SK-N-DZ (cell line): ENCODE data around the gene QRICH2.
"Not testable (repeated sequence)": the region's sequence is repeated elsewhere in the genome, so short reads cannot be mapped to it uniquely, and the experiment has no call there.

Experiments used
- DNase-seq: peaks from one replicate; pipeline ENCODE4 v3.0.0-alpha.2; 2015; ENCODE audit warnings: low spot score

Gene QRICH2

DNA sequence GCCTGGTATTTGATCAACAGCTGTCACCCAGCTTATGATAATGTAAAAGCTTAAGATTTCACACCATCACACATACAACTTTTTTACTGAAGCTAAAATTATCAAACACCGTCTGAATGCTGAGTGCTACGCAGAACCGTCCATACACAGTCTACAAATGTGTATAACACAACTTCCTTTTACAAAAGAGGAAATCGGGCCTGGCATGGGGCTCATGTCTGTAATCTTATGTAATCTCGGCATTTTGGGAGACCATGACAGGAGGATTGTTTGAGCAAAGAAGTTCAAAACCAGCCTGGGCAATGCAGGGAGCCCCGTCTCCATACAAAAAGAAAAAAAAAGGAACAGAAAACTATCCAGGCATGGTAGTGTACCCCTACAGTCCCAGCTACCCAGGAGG, 19.6 kb upstream of the QRICH2 start:
- DNase-seq: no peak

DNA sequence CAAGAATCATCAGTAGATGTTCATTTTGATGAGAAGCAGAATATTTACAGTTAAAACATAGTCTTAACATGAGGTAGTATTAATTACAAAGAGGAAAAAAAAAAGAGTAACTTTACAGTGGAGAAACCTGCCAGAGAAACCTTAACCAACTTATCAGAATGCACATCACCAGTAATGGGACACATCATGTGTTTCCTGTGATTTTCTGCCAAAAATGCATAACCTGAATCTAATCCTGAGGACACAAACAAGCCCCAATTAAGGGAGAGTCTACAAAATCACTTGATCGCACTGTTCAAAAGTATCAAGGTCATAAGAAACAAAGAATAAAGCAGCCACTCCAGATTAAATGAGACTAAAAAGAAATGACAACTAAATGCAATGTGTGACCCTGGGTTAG, 18.2 kb upstream of the QRICH2 start:
- DNase-seq: no peak

DNA sequence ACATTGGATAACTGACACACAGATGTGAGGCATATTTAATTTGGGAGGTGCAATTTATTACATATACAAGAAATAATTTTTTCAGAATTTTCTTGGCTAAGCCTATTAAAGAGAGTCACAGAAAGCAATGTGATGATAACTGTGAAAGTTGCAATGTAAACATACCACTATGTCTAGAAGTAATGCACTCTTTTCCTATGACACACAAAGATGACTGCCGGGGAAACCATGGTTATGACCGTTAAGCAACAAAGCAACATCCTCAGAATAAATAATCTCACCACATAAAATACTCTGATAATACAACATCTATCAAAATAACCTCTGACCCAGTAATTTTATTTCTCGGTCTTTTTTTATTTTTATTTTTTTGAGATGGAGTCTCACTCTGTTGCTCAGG, 10.5 kb upstream of the QRICH2 start:
- DNase-seq: no peak

DNA sequence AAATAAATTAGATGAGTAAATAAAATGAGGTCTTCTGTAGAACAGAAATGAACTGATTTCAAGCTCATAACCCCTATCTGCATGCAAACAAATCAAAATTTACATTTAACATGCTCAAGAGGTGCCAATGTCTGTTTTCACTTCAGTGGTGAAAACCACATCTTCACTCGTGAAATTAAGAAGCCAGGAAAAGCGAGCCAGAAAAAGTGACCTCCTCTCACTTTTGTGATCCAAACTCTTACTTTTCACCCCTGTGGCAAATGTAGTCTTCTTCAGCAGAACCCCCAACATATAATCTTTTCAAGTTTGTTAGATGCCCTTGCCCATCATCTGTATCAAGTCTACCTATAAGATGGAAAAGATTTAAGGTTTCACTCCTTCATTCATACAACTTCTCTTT, 9.5 kb upstream of the QRICH2 start:
- DNase-seq: no peak

DNA sequence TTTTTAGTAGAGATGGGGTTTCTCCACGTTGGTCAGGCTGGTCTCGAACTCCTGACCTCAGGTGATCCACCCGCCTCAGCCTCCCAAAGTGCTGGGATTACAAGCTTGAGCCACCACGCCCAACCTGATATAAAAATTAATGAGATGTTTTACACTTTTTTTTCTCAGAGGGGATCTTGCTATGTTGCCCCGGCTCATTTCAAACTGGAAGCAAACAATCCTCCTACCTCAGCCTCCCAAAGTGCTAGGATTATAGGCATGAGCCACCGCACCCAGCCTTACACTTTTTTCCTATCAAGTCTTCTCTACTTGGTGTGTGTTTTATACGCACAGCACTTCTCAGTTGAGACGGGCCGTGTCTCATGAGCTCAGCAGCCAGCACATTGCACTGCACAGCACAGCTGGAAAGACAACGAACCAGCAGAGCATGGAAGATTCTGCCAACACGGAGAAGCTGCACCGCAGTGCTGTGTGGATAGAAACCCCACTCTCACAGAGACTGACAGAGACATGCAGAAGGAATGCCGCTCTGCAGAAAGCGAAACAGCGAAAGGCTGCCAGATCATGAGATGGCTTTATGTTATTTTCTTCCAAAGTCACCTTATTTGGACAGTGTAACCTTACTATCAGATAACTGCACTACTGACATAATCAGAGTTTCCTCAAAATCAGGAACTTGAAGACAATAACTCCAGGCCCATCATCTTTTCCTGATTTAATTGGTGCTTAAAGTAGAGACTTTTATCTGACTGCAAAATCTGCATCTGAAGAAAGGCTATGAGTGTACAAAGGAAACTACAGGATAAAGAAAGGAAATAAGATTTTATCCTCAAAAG, 6.5 kb upstream of the QRICH2 start:
- DNase-seq: no peak

DNA sequence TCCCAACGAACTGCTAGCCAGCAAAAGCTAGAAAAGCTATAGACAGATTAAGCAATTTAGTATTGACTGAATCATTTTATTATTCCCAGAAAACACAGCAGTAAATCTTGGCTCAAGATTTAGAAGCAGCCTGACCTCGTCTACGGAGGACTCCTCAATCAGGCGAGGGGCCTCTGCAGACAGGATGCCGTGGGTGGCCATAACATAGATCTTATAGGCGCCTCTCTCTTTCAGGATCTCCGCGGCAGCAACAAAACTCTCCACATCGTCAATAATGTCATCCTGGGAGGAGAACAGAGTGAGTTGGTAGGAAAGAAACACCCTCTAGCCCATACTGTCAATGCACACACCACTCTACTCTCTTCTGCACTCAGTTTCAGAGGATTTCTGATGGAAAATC, 4.7 kb upstream of the QRICH2 start:
- no peak for DNase-seq

DNA sequence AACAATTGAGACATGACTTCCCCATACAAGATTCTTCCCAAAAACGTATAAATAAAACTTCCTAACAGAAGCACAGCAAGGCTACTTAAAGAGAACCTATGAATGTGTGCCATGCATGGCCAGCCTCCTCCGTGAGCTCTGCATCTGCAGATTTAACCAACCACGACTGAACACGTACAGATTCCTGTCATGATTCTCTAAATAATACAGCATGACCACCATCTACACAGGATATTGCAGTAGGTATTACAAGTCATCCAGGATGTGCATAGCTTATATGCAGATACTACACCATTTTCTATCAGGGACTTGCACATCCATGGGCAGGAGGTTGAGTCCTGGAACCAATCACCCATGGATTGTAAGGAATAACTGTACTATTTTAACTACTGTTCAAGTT, 1.4 kb upstream of the QRICH2 start:
- DNase-seq: no peak

DNA sequence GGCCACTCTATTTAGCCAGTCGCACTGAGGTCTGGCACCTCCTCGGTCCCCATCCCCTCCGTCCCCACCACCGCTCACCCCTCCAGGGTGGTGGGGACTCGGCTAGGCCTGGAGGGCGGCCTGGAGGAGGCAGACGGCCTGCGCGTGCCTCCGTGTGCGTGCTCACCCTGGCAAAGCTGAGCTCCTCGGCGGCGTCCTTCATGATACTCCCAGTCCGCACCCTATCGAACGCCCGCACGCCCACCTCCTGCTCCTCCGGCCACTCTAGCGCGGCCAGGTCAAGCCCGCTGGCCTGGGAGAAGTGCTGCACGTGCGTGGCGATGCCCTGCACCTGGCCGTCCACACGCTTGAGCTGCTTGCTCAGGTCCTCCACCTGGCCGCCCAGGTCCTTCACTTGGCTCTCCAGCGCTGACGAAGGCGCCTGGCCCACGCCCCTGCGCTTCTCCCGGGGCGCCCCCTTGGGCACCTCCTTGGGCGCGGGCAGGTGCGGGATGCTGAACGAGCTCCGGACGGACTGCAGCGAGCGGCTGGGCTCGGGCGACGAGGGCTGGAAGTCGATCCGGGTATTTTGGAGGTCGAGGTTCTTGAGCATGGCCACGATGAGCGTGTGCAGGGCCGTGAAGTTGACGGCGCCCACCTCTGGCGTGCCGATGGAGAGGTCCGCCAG, 644 bp downstream of the QRICH2 start:
- DNase-seq: no peak

DNA sequence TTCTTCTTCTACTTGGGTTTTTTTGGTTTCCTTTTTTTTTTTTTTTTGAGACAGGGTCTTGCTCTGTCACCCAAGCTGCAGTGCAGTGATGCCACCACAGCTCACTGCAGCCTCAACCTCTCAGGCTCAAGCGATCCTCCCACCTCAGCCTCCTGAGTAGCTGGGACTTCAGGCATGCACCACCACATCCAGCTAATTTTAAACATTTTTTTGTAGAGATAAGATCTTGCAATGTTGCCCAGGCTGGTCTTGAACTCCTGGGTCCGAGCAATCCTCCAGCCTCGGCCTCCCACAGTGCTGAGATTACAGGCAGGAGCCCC, 3.0 kb downstream of the QRICH2 start:
- DNase-seq: not testable (repeated sequence)

DNA sequence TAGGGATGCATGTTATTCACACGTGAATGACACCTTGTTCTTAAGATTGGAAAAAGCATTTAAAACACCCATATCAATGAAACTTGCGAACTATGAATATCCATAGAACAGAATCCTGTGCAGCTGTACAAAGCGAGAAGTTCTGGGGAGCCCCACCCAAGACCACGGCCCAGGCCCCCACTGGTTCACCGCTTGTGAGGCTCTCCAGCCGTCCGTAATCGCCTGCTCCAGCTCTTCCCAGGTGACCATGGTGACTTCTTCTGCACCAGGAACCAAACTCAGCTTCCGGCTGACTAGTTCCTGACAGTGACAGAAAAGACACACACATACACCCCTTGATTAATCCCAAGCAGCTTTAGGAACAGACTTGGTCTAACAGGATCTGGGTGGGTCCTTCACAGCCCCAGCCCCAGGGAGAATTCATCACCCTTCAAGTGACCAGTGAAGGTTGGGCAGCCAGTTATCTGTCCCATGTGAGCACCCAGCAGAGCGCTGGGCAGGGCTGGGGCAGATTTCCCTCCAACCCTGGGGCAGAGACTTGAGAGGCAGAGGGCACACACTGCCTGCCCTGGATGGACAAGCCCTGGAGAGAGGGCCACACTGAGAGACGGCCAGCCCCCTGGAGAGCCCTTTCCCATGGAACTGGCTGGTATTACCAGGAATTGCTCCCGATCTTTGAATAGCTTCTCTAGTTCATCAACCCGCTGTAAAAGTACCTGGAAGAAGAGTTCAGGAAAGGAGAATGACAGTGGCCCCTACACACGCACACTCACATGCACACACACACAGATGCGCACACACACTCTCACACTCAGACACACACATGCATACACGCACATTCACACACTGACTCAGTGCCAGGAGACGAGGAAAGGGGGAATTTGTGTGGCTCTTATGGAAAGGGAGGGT, 3.6 kb downstream of the QRICH2 start:
- no peak for DNase-seq

DNA sequence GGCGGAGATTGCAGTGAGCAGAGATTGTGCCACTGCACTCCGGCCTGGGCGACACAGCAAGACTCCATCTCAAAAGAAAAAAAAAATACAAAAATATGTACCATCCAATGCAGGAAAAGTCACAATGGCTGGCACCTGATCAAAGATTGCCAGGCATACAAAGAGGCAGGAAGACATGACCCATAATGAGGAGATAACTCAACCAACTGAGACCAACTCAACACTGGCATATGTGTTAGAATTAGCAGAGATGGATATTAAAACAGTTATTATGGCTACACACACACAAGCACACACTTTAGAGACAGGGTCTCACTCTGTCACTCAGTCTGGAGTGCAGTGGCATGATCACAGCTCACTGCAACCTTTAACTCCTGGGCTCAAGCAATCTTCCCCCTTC, 10.6 kb downstream of the QRICH2 start:
- DNase-seq: no peak

DNA sequence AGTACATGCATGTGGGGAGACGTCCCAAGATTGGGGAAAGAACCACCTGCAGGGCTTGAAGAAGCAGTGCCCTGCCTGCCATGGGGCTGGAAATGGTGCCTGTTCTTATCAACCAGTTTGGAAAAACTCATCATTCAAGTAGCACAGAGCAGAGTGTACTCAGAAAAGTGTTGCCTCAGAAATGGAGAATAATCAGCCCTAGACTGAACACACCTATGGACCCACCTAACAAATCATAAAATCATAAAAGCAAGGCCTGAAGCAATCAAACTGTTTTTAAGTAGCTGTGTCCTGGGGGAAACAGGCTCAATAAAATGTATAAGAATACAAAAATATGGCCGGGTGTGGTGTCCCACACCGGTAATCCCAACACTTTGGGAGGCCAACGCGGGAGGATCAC, 11.2 kb downstream of the QRICH2 start:
- no peak for DNase-seq

DNA sequence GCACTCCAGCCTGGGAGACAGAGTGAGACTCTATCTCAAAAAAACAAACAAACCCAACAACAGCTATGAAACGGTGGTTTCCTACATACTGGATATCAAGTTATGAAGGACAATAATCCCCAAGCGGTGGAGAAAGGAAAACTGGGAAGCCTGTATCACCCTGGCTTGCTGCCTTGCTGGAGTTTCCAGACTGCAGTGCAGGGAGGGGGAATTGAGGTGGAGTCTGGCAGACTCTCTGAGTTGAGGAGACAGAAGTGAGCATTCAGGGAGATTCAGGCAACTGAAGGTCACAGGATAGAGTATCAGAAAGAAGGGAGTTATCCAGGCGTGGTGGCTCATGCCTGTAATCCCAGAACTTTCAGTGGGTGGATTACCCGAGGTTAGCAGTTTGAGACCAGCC, 11.9 kb downstream of the QRICH2 start:
- no peak for DNase-seq

DNA sequence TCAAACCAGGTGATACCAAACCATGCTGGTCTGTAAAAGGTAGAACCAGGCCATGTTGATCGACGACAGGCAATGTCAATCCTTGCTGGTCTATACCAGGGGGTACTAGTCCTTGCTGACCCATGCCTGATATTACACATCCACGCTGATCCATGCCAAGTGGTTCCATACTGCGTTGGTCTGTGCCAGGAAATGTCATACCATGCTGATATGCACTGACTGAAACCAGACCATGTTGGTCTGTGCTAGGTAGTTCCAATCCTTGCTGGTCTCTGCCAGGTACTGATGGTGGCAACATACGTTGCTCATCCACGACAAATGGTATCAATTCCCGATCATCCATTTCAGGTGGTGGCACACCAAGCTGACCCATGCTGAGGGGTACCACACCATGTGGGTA, 15.0 kb downstream of the QRICH2 start:
- DNase-seq: no peak

DNA sequence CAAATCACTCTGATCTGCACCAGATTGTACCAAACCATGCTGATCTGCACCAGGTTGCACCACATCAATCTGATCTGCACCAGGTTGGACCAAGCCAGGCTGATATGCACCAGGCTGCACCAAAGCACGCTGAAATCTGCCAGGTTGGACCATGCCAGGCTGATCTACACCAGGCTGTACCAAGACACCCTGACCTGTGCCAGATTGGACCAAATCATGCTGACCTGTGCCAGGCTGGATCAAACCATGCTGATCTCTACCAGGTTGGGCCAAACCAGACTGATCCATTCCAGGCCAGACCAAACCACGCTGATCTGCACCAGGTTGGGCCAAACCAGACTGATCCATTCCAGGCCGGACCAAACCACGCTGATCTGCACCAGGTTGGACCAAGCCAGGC, 15.5 kb downstream of the QRICH2 start:
- no peak for DNase-seq

DNA sequence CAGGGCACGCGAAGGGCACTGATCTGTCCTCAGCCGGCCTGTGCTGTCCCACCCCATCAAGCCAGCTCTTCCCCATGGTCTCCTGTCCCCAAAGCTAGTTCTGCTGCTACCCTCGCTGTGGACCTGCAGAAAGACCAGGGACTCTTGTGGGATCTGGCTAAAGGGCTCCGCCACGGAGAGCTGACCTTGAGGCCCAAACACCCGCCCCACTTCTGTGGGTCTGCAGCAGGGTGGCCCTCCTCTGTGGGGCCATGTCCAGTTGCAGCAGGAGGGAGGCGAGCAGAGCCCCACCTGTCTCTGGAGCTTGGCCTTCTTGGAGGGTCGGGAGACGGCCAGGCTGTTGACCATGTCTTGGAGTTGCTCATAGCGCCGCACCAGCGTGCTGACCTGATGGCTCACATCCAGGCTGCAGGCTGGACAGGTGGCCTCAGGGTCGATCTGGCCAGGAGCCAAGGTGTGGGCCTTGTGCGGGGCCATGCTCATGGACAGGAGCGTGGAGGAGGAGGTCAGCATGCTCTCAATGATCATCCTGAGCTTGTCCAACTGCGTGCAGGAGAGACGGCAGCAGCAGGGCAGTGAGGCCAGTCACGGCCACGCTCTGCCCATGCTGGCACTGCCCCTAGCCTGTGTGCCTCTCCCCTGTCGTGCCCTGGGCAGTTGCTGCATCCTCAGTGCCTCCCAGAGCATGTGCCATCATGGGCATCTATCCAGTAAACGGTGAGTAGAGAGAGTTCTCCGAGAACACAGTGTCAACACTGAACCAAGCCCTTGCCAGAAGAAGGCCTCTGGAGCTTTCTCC, 26.3 kb downstream of the QRICH2 start:
- DNase-seq: no peak

DNA sequence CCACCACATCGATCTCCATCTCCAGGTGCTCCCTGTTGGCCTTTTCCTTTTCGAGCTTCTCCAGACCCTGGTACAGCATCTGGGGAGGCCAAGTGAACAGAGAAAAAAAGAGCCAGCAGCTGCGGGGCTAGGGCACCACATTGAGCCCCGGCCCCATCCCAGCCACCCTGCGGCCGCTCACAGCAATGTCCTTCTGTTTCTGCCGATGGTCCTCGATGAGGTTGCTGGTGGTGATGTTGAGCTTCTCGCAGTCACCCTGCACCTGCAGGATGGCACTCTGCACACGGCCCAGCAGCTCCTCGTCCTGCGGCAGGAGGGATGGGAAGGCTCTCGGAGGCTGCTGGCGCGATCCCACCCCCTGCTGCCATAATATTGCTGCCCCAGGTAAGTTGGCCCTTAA, 27.4 kb downstream of the QRICH2 start:
- DNase-seq: no peak

DNA sequence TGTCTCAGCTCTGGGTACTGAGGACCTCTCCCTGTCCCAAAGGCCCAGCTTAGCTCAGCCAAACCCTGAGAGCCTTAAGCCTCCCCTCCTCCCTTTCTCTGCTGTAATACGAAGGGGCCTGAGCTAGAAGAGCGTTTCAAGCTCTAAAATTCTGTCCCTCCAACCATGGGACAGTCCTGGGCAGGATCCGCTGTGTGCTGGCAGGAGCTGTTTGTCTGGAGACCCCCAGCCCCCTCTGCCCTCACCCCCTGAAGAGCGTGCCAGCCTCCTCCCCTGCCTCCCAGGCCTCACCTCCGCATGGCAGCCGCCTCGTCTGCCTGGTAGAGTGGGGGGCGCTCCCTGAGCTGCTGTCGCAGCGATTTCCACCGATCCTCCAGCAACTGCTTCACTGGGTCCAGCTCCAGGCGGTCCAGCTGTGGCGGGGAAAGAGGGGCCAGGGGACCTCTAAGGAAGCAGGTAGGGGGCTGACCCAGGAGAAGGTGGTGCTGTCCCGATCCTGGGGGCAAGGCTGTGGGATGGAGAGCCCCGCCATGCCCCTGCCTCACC, 28.3 kb downstream of the QRICH2 start:
- DNase-seq: no peak

DNA sequence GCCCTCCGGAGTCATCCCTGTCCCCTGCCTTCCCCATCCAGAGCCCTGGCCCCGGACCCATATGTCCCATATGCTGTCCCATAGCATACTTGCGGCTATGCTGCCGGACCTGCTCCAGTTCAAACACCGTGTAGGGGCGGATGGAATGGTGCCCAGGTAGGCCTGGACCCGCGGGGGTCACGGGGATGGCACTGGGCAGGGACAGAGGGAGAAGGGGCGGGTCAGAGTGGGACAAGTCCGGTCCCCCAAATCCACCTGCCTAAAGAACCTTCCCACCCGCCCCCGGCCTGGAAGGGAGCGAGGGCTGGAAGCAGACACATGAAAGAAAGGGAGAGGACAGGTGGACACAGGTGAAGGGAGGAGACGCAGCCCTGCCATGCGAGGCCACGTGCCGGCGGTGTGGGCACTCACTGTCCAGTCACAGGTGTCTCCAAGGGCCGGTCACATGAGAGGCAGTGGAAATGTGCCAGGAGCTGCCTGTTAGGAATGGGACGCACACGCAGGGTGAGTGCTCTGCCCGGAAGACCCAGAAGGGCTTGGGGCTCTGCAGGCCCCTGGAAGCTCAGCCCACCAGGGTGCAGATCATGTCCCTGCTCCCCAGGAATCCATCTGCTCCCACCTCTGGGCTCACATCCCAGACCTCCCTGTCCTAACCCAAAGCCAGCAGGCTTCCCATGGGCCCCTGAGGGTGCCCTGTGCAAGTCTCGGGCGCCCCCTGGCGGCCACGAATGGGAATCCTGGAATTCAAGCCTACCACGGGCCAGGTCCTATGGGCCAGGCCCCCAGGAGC, 28.9 kb downstream of the QRICH2 start:
- DNase-seq: peak; percentile 87

DNA sequence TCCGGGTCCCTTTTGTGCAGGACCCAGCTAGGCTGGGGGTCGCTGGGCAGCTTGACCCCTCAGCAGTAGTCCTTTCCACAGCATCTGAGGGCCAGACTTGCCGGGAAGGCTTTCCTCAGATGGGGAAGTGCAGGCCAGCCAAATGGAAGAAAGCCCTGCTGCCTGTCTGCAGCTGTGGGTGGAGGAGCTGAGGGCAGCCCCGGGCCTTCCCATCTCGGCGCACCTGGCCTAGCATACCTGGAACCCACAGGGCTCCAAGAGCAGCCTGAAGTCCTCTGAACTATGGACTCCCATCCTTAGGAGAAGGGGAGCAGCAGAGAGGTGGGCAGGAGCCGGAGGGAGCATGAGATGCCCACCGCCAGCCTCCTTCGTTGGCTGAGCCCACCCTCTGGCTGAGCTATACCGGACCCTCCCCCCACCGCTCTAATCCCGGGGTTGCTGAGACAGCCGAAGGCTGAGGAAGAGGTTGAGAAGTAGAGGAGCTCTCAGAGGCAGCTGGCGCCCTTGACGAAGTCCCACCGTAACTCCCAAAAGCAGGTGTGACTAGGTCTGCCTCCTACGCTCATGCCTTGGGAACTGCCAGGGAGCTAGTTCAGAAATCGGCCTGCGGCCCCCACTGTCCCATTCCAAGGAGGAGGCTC, 29.7 kb downstream of the QRICH2 start:
- DNase-seq: no peak
